Osteoblast (primary cell): ENCODE measurements around the gene NTMT1. TPM values are rescaled to one million over a fixed set of nuclear protein-coding genes. Genes with fewer than 3 reads are reported as not detected.

Experiments used
- DNase-seq: peaks from one replicate; pipeline ENCODE4 v3.0.0; 2011; ENCODE audit warnings: low spot score, mixed read lengths; ENCODE audit not compliant: insufficient read length; ENCODE audit errors: missing footprints
- H2AFZ ChIP-seq: 2 replicates; pipeline ENCODE4 v1.6.0; 2011; ENCODE audit warnings: mild to moderate bottlenecking, low read length
- H3K27ac ChIP-seq: 2 replicates; pipeline ENCODE4 v1.5.1; 2011; ENCODE audit warnings: mild to moderate bottlenecking, low read depth, low read length, moderate library complexity
- H3K27me3 ChIP-seq: 2 replicates; pipeline ENCODE4 v1.6.0; 2012; ENCODE audit warnings: mild to moderate bottlenecking, control low read depth, inconsistent platforms, low read length, moderate library complexity; ENCODE audit not compliant: insufficient read depth
- H3K36me3 ChIP-seq: 2 replicates; pipeline ENCODE4 v1.5.1; 2011; ENCODE audit warnings: mild to moderate bottlenecking, low read length, control low read depth, moderate library complexity; ENCODE audit not compliant: insufficient read depth
- H3K4me1 ChIP-seq: 2 replicates; pipeline ENCODE4 v1.5.1; 2011; ENCODE audit warnings: mild to moderate bottlenecking, low read length, control low read depth, moderate library complexity; ENCODE audit not compliant: insufficient read depth
- H3K4me2 ChIP-seq: 2 replicates; pipeline ENCODE4 v1.6.0; 2011; ENCODE audit warnings: mild to moderate bottlenecking, low read length; ENCODE audit not compliant: insufficient read depth
- H3K4me3 ChIP-seq: fragments of 200-600 bp; sonication (generic); 3 replicates; pipeline ENCODE4 v1.5.1; 2012; ENCODE audit warnings: mild to moderate bottlenecking, low read length, inconsistent platforms; ENCODE audit not compliant: insufficient read depth
- H3K79me2 ChIP-seq: 2 replicates; pipeline ENCODE4 v1.6.0; 2012; ENCODE audit warnings: mild to moderate bottlenecking, low read length, control low read depth, inconsistent platforms; ENCODE audit not compliant: insufficient read depth
- H3K9me3 ChIP-seq: 2 replicates; pipeline ENCODE4 v1.5.1; 2011; ENCODE audit warnings: low read depth, low read length, control low read depth
- H4K20me1 ChIP-seq: 2 replicates; pipeline ENCODE4 v1.6.0; 2012; ENCODE audit warnings: mild to moderate bottlenecking, low read length, control low read depth; ENCODE audit not compliant: insufficient read depth
- total RNA-seq: library from RNA; depleted of rRNA; stranded (reverse); fragments of >200 nt; gene quantifications from 2 replicates; pipeline ENCODE4 v1.2.3, GENCODE V29; 2012
- TF ChIP-seq, protein P1 (sequence below): IDR thresholded peaks from 2 replicates; pipeline ENCODE4 v1.5.1; 2011; ENCODE audit warnings: mild to moderate bottlenecking, low read depth, low read length, moderate library complexity; ENCODE audit errors: extremely low read depth

The NTMT1 gene
- total RNA-seq, 1 donor: 26.4 TPM

DNA sequence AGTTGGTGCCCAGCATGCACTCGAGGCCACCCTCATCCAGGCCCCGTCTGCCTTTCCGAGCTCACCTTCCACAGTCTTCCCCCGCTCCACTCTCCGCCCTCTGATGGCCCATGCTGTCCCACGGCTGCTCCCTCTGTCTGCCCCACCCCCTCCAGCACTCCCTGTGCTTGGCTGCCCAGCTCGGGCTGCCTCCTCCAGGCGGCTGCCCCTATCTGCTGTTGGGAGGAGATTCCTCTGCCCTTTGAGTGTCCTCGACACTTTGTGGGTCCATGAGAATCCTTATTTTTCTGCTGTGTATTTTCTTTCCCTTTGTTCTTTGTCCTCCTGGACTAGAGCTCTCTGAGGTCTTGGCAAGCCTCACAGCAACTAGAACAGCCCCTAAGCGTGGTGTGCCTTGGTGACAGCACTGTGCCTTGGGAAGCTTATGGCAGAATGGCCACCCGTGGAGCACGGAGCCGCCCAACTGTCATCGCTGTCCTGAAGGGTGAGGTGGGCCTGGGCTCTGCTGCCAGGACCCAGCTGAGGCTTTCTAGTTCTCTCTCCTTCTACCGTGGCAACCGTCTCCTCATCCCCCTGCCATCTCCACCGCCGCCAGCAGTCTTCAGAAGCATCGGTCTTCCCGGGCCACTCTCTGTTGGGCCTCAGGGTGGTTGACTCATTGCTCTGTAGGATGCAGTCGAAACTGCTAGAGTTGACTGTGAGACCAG lies 5.2 kb downstream of the NTMT1 start:
- H3K9me3 ChIP-seq: no peaks in the 10 kb centered on the region
- peak; percentile 89 for DNase-seq
- peak overlapping the region; percentile 57 for H3K27ac ChIP-seq
- H2AFZ ChIP-seq: no peak overlapping the region
- H3K4me3 ChIP-seq: no peak overlapping the region
- H3K4me1 ChIP-seq: peaks cover 55% of the 10 kb centered on the region
- peaks cover 78% of the 10 kb centered on the region for H4K20me1 ChIP-seq
- H3K36me3 ChIP-seq: peaks cover 43% of the 10 kb centered on the region
- TF ChIP-seq, protein P1, sequence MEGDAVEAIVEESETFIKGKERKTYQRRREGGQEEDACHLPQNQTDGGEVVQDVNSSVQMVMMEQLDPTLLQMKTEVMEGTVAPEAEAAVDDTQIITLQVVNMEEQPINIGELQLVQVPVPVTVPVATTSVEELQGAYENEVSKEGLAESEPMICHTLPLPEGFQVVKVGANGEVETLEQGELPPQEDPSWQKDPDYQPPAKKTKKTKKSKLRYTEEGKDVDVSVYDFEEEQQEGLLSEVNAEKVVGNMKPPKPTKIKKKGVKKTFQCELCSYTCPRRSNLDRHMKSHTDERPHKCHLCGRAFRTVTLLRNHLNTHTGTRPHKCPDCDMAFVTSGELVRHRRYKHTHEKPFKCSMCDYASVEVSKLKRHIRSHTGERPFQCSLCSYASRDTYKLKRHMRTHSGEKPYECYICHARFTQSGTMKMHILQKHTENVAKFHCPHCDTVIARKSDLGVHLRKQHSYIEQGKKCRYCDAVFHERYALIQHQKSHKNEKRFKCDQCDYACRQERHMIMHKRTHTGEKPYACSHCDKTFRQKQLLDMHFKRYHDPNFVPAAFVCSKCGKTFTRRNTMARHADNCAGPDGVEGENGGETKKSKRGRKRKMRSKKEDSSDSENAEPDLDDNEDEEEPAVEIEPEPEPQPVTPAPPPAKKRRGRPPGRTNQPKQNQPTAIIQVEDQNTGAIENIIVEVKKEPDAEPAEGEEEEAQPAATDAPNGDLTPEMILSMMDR: no peak
- peaks cover 98% of the 10 kb centered on the region for H3K79me2 ChIP-seq
- H3K4me2 ChIP-seq: peak overlapping the region; percentile 13
- H3K27me3 ChIP-seq: no peaks in the 10 kb centered on the region

DNA sequence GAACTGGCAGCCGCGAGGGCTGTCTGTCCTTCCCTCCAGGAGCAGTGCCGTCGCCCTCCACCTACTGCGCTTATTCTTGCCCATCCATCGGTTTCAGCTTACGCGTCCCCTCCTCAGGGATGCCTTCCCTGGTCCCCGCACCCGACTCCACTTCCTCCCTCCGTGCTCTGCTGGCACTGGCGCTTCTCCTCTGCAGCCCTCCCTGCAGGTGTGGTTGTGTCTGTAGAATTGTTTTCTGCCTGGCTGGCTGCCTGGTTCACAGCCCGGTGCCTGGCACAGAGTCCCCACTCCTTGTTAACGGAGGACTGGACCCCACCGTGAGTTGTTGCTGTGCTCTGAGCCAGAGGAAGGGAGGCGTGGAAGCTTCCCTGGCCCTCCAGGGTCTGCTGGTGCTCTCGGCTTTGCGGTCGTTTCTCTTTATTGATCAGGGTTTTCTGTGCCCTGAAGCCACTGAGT lies 5.7 kb downstream of the NTMT1 start:
- peak overlapping the region; percentile 15 for H3K4me3 ChIP-seq
- H2AFZ ChIP-seq: no peak overlapping the region
- no peak for DNase-seq
- peaks cover 78% of the 10 kb centered on the region for H4K20me1 ChIP-seq
- H3K36me3 ChIP-seq: peaks cover 45% of the 10 kb centered on the region
- no peaks in the 10 kb centered on the region for H3K9me3 ChIP-seq
- H3K27ac ChIP-seq: peak overlapping the region; percentile 57
- H3K4me1 ChIP-seq: peaks cover 53% of the 10 kb centered on the region
- peak overlapping the region; percentile 13 for H3K4me2 ChIP-seq
- no peaks in the 10 kb centered on the region for H3K27me3 ChIP-seq
- TF ChIP-seq, protein P1: no peak
- peaks cover 94% of the 10 kb centered on the region for H3K79me2 ChIP-seq

DNA sequence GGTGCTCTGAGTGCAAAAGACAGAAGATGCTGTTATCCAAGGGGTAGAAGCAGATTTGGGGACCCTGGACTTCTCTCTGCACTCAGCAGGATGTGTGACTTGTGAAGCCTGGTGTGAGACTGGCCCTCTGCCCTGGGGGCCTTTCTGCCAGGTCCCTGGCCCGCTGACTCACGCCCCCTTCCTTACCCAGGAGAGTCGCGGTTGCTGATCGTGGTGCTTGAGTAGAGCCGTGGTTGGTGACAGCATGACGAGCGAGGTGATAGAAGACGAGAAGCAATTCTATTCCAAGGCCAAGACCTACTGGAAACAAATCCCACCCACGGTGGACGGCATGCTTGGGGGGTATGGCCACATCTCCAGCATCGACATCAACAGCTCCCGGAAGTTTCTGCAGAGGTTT lies 6.5 kb downstream of the NTMT1 start:
- Histone ChIP-seq H3K79me2 (peaks cover 94% of the 10 kb centered on the region), H3K4me1 (peaks cover 47% of the 10 kb centered on the region), H3K27ac (peak overlapping the region; percentile 32), H3K27me3 (no peaks in the 10 kb centered on the region), H3K36me3 (peaks cover 53% of the 10 kb centered on the region), H3K4me3 (no peak overlapping the region), H3K9me3 (no peaks in the 10 kb centered on the region), H2AFZ (no peak overlapping the region), H3K4me2 (no peak overlapping the region), H4K20me1 (peaks cover 76% of the 10 kb centered on the region)
- TF ChIP-seq, protein P1: no peak
- no peak for DNase-seq

DNA sequence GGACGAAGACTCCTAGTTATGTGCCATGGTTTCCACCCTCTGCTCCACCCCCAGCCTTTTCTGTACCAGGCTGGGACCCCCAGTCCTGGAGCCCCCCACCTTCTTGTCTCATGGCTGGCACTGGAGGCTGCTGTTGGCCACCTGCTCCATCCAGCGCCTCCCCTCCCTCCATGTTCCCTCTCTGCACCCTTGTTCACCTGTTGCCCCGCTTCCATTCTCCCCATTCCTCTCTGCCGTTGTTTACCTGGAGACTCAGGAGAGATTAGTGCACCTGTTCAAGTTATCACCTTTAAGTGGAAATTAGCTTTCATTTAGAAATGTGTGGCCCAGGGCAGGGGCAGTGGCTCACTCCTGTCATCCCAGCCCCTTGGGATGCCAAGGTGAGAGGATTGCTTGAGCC lies 7.2 kb downstream of the NTMT1 start:
- H3K27me3 ChIP-seq: no peaks in the 10 kb centered on the region
- no peak overlapping the region for H3K27ac ChIP-seq
- peaks cover 39% of the 10 kb centered on the region for H3K4me1 ChIP-seq
- peaks cover 60% of the 10 kb centered on the region for H3K36me3 ChIP-seq
- no peak overlapping the region for H3K4me2 ChIP-seq
- H3K4me3 ChIP-seq: no peak overlapping the region
- H3K9me3 ChIP-seq: no peaks in the 10 kb centered on the region
- H3K79me2 ChIP-seq: peaks cover 94% of the 10 kb centered on the region
- no peak for DNase-seq
- peaks cover 72% of the 10 kb centered on the region for H4K20me1 ChIP-seq
- TF ChIP-seq, protein P1: no peak
- H2AFZ ChIP-seq: no peak overlapping the region
